ENCODE results near the gene DDAH1.

The DDAH1 gene

DNA sequence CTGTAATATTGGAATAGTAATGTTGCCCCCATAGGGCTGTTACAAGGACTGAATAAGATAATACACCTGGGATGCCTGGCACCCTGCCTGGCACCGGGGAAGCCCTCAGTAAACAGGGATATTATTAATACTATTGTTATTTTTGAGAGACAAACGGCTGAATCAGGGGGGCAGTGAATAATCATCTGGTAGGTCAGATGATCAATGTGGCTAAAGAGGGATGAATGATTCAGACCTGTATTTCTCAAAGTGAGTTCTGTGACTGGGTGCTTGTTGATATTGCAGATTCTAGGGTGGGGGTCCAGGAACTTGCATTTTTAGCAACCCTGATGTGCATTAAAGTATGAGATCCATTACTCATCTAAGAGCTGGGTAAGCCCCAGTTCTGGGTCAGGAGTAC lies 142.3 kb downstream of the DDAH1 start:
- DNase-seq = no peak
- TF ChIP-seq POLR2A (IDR thresholded peaks at IDR 0.05; ENCODE audit: low read length) (no peak), GATA1 (IDR thresholded peaks at IDR 0.05; ENCODE audit: low read depth, low read length) (no peak)

GRCh38 chr1:85321237-85321964 lies 143.6 kb downstream of the DDAH1 start:
- DNase-seq = no peak

GRCh38 chr1:85320371-85321131 lies 144.4 kb downstream of the DDAH1 start:
- TF ChIP-seq POLR2A (IDR thresholded peaks at IDR 0.05; ENCODE audit: low read length) (no peak), GATA1 (IDR thresholded peaks at IDR 0.05; ENCODE audit: low read depth, low read length) (no peak)
- no peak for DNase-seq

More at GRCh38 chr1:85321237-85321964, 143.6 kb downstream of the DDAH1 start:
- TF ChIP-seq GATA1 (IDR thresholded peaks at IDR 0.05; ENCODE audit: low read depth, low read length) (no peak), POLR2A (IDR thresholded peaks at IDR 0.05; ENCODE audit: low read length) (no peak)

- TF ChIP-seq GATA1 (IDR thresholded peaks at IDR 0.05; ENCODE audit: low read depth, low read length) = no peak
- no peak for TF ChIP-seq POLR2A (IDR thresholded peaks at IDR 0.05; ENCODE audit: low read length)
- no peak for DNase-seq
Measured at GRCh38 chr1:85319931-85320330, 145.0 kb downstream of the DDAH1 start.

GRCh38 chr1:85319491-85319890 lies 145.5 kb downstream of the DDAH1 start:
- DNase-seq = no peak
- no peak for TF ChIP-seq POLR2A (IDR thresholded peaks at IDR 0.05; ENCODE audit: low read length)
- no peak for TF ChIP-seq GATA1 (IDR thresholded peaks at IDR 0.05; ENCODE audit: low read depth, low read length)

GRCh38 chr1:85318217-85318616 lies 146.7 kb downstream of the DDAH1 start:
- TF ChIP-seq GATA1 (IDR thresholded peaks at IDR 0.05; ENCODE audit: low read depth, low read length) (no peak), POLR2A (IDR thresholded peaks at IDR 0.05; ENCODE audit: low read length) (no peak)
- no peak for DNase-seq

DNA sequence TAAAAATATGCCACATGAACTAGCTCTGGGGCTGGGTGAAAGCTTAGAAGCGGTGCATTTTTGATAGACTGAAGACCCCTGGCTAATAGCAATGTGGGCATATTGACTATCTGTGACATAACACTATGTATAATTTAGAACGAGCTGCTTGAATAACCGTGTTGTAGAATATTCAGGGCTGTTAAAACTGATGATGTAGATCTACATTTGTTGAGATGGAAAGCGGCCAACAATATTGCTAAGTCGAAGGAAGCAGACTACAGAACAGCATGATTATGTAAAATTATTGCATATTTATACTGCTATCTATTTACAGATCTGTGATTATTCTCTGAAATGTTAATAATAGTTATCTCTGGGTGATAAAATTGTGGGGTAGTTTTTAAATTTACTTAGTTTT lies 147.4 kb downstream of the DDAH1 start:
- DNase-seq = no peak
- TF ChIP-seq POLR2A (IDR thresholded peaks at IDR 0.05; ENCODE audit: low read length) = no peak
- TF ChIP-seq GATA1 (IDR thresholded peaks at IDR 0.05; ENCODE audit: low read depth, low read length) = no peak

DNA sequence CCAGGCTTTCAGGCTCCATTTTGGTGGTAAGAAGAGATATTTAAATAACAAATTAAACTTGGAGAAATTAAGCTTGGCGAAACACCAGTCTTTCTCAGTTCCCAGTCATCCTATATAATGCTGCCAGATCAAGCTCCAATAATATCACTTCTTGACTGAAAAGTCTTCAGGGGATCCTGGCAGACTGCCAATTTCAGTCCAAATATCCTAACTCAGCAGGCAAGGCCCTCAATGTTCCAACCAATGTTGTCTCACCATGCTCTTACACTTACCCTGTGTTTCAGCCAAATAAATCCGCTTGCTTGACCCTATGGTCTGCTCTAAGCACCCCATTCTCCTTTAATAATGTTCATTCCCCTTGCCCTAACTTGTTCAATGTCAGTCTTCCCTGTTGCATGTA lies 148.6 kb downstream of the DDAH1 start:
- no peak for DNase-seq
- TF ChIP-seq GATA1 (IDR thresholded peaks at IDR 0.05; ENCODE audit: low read depth, low read length) = no peak
- no peak for TF ChIP-seq POLR2A (IDR thresholded peaks at IDR 0.05; ENCODE audit: low read length)

DNA sequence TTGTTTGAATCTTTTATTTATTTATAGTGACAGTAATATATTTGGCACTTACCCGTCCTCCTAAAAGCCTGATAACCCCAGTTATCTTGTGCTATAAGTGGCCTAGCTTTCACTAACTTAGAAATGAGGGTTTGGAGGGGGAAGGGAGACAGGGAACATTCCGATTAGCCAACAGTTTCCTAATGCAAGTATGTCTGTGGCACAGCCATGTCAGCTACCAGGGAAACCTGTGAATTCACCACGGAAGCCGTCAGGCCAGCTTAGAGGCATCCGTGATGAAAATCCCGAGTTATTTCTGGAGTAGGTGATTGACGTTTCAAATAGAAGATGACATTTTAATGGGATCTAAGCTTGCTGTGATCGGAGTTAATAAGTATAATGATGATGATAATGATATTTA lies 149.2 kb downstream of the DDAH1 start:
- TF ChIP-seq GATA1 (IDR thresholded peaks at IDR 0.05; ENCODE audit: low read depth, low read length) (no peak), POLR2A (IDR thresholded peaks at IDR 0.05; ENCODE audit: low read length) (no peak)
- DNase-seq = no peak

DNA sequence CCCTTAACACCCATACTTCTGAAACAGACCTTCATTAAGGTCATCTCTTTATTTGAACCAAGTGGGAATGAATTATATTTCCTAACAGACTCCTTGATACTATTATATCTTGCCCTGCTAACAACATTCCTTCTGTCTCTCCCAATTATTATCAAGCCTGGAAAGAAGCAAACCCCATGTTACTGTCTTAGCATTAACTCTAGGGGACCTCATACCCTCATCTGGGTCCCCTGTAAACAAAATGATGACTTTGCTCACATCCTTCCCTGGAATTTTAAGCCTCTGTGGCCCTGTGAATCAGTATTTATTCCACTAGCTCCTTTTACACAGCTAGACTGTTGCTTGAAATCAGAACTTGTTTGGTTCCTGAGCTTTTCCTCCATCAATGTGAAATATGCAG lies 150.2 kb downstream of the DDAH1 start:
- TF ChIP-seq GATA1 (IDR thresholded peaks at IDR 0.05; ENCODE audit: low read depth, low read length) (no peak), POLR2A (IDR thresholded peaks at IDR 0.05; ENCODE audit: low read length) (no peak)
- DNase-seq = no peak

DNA sequence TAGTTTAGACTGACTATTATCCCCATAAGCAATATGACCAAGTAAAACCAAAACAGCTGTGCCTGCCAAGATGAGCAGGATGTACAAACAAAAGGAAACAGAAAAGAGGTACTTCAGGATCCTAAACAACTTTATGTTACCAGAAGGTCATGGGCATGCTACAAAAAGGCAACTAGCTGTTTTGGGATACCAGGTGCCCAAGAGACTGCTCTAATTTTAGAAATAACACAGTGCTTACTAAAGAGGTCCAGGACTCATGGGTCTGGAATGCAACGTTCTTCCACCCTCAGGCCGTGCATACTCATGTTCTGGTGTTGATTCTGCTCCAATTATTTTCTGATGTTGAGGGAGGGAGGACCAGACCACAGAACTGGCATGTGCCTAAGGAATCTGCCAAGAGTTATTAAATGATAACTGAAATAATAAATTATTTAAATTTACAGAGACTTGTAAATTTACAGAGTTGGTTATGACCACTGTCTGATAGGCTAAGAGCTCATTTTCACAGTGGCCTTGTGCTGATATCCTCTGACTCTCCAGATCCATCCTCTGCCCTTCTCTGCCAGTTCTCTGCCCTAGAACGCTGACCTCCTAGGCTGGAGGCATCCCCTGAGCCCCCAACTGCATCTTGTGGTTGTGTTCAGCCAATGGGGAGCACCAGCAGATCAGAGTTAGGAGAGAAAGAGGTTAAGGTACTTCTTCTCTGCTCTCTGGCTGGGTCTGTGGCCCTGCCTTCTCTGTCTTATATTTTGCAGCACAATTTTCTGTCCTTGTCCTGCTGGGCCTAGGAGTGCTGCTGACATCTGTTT lies 150.9 kb downstream of the DDAH1 start:
- TF ChIP-seq POLR2A (IDR thresholded peaks at IDR 0.05; ENCODE audit: low read length) (no peak), GATA1 (IDR thresholded peaks at IDR 0.05; ENCODE audit: low read depth, low read length) (no peak)

GRCh38 chr1:85311818-85312217 lies 153.1 kb downstream of the DDAH1 start:
- DNase-seq = no peak

More for the DNA sequence above, 150.9 kb downstream of the DDAH1 start:
- DNase-seq = no peak

GRCh38 chr1:85308833-85309350 lies 156.1 kb downstream of the DDAH1 start:
- TF ChIP-seq POLR2A (IDR thresholded peaks at IDR 0.05; ENCODE audit: low read length) = no peak
- no peak for TF ChIP-seq GATA1 (IDR thresholded peaks at IDR 0.05; ENCODE audit: low read depth, low read length)
- no peak for DNase-seq

More at GRCh38 chr1:85311818-85312217, 153.1 kb downstream of the DDAH1 start:
- TF ChIP-seq POLR2A (IDR thresholded peaks at IDR 0.05; ENCODE audit: low read length) = no peak
- no peak for TF ChIP-seq GATA1 (IDR thresholded peaks at IDR 0.05; ENCODE audit: low read depth, low read length)
